ENCODE results near the gene CRYGC.

Gene CRYGC

DNA sequence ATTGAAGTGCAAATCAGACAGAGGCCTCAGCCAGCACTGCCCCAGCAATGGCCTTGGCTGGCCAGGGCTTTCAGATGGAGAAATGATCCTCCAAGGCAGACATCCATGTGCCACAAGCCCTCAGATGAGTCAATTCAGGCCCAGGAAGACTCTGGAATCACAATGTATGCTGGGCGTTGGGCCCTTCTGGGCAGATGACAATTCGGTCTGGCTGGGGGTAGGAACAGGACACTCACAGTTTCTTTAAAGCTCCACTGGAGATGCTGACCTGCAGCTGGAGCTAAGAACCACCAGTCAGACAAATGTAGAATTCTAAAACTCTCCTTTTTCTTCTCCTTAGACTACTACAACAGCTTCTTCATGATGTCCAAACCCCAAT is 7.1 kb upstream of the CRYGC start:
- H3K4me3 ChIP-seq (ENCODE audit: low read depth, low read length) = no peak overlapping the region
- TF ChIP-seq CTCF (conservative IDR thresholded peaks at IDR 0.05; ENCODE audit: low read depth, low read length) = no peak
- no peak for DNase-seq (ENCODE audit: low read depth)

DNA sequence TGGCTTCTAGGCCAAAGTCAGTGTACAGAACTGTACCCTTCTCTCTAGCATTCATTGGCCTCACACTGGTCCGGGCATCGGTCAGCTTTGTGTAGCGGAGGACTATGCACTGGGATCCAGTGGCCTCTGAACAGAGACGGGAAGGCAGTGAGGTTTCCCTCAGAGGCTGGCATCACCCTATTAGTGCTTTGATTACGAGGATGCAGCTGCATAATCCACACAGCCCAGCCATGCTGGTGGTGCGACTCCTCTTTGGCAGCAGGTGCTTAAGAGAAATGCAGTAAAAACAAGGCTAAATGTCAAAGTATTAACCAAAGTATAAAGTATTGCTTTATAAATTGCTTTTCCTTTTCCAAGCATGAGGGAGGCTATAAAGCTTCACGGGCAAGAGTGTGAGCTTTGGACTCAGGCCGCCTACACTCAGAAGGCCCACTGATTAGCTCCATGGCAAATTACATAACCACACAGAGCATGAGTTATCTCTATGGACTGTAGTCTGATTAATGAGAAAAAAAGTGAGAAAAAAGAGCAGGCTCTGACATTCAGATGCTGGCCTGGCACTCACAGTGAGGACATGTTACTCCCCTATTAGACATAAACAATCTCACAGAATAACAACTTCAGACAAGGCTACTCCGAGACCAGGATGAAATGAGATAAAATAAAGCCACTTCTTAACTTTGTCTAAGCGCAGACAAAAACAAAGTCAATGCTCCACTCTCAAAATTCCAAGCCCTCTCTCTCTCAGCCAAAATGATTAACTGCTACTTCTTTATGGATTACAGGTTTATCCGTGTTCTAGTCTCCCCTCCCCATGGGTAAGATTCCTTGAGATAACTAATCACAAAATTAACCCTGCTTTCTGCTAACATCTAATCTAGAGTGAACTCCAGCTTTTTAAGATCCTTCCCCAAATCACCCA is 6.4 kb upstream of the CRYGC start:
- TF ChIP-seq CTCF (conservative IDR thresholded peaks at IDR 0.05; ENCODE audit: low read depth, low read length) = no peak
- H3K4me3 ChIP-seq (ENCODE audit: low read depth, low read length) = no peak overlapping the region
- DNase-seq (ENCODE audit: low read depth) = no peak

- H3K4me3 ChIP-seq (ENCODE audit: low read depth, low read length) = no peak overlapping the region
- no peak for DNase-seq (ENCODE audit: low read depth)
- no peak for TF ChIP-seq CTCF (conservative IDR thresholded peaks at IDR 0.05; ENCODE audit: low read depth, low read length)
These were observed 5.4 kb upstream of the CRYGC start for GRCh38 chr2:208134928-208135586.

DNA sequence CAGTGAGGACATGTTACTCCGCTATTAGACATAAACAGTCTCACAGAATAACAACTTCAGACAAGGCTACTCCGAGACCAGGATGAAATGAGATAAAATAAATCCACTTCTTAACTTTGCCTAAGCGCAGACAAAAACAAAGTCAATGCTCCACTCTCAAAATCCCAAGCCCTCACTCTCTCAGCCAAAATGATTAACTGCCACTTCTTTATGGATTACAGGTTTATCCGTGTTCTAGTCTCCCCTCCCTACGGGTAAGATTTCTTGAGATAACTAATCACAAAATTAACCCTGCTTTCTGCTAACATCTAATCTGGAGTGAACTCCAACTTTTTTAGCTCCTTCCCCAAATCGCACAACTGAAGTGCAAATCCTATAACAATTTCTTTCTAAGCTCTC is 1.1 kb upstream of the CRYGC start:
- DNase-seq (ENCODE audit: low read depth) = no peak
- no peak overlapping the region for H3K4me3 ChIP-seq (ENCODE audit: low read depth, low read length)
- TF ChIP-seq CTCF (conservative IDR thresholded peaks at IDR 0.05; ENCODE audit: low read depth, low read length) = no peak

GRCh38 chr2:208128136-208128535 is 1.5 kb downstream of the CRYGC start:
- no peak overlapping the region for H3K4me3 ChIP-seq (ENCODE audit: low read depth, low read length)
- no peak for TF ChIP-seq CTCF (conservative IDR thresholded peaks at IDR 0.05; ENCODE audit: low read depth, low read length)
- no peak for DNase-seq (ENCODE audit: low read depth)

GRCh38 chr2:208127090-208127489 is 2.5 kb downstream of the CRYGC start:
- TF ChIP-seq CTCF (conservative IDR thresholded peaks at IDR 0.05; ENCODE audit: low read depth, low read length) = no peak
- no peak for DNase-seq (ENCODE audit: low read depth)
- H3K4me3 ChIP-seq (ENCODE audit: low read depth, low read length) = no peak overlapping the region

Measured in choroid plexus epithelial cell (primary cell).